WTC11 (cell line): ENCODE results near the gene MRPL23. TPM values are rescaled to one million over a fixed set of nuclear protein-coding genes. Genes with fewer than 3 reads are reported as not detected.
A peak's percentile ranks its signal among the peaks of the same experiment; 100 is the strongest.

Source experiments
- ATAC-seq: fragments of 200-7000 bp; cut with Tn5 transposase; 2 replicates; pipeline ENCODE4 v1.10.0; 2021; ENCODE audit warnings: mild to moderate bottlenecking, moderate library complexity
- CTCF ChIA-PET: fragments of 300-600 bp; sonication (Branson Sonifier 250); formaldehyde crosslinking; loops from one replicate; lab custom pipeline; 2021; ENCODE audit warnings: antibody characterized with exemption; lab: Charles Lee
- POLR2A ChIA-PET: fragments of 350-600 bp; sonication (Branson Sonifier 250); formaldehyde crosslinking; loops from one replicate; lab custom pipeline; 2021; ENCODE audit warnings: antibody characterized with exemption; lab: Charles Lee
- DNase-seq: peaks from one replicate; pipeline ENCODE4 v3.0.0; 2021; ENCODE audit warnings: low spot score
- H3K27ac Mint-ChIP-seq: 2 replicates; pipeline ENCODE4 v1.8.0; 2021; ENCODE audit warnings: mixed read lengths
- H3K27me3 Mint-ChIP-seq: 2 replicates; pipeline ENCODE4 v1.8.0; 2021; ENCODE audit warnings: low read depth, mild to moderate bottlenecking, moderate library complexity, mixed read lengths
- H3K36me3 Mint-ChIP-seq: 2 replicates; pipeline ENCODE4 v1.8.0; 2021; ENCODE audit warnings: mixed read lengths
- H3K4me1 Mint-ChIP-seq: 2 replicates; pipeline ENCODE4 v1.8.0; 2022; ENCODE audit warnings: mixed read lengths
- H3K4me3 Mint-ChIP-seq: 2 replicates; pipeline ENCODE4 v1.8.0; 2021; ENCODE audit warnings: mild to moderate bottlenecking, moderate library complexity, mixed read lengths
- H3K9me3 Mint-ChIP-seq: 2 replicates; pipeline ENCODE4 v1.8.0; 2021; ENCODE audit warnings: mixed read lengths
- CBFB ChIP-seq: sonication (generic); formaldehyde crosslinking; IDR thresholded peaks from 2 replicates; pipeline ENCODE4 v1.8.1; 2022; ENCODE audit warnings: mild to moderate bottlenecking, low read depth, missing genetic modification reagents
- CREB1 ChIP-seq: sonication (generic); formaldehyde crosslinking; IDR thresholded peaks from 2 replicates; pipeline ENCODE4 v1.8.0; 2023; ENCODE audit warnings: mild to moderate bottlenecking, missing genetic modification reagents
- CREM ChIP-seq: sonication (generic); formaldehyde crosslinking; IDR thresholded peaks from 2 replicates; pipeline ENCODE4 v1.8.1; 2022; ENCODE audit warnings: mild to moderate bottlenecking, missing genetic modification reagents, moderate library complexity
- ELF4 ChIP-seq: sonication (generic); formaldehyde crosslinking; IDR thresholded peaks from 2 replicates; pipeline ENCODE4 v1.8.1; 2022; ENCODE audit warnings: low read depth, mild to moderate bottlenecking, moderate library complexity, missing genetic modification reagents
- FOXK1 ChIP-seq: sonication (generic); formaldehyde crosslinking; IDR thresholded peaks from 2 replicates; pipeline ENCODE4 v1.8.0; 2022; ENCODE audit warnings: mild to moderate bottlenecking, moderate library complexity, missing genetic modification reagents
- FOXP4 ChIP-seq: sonication (generic); formaldehyde crosslinking; IDR thresholded peaks from 2 replicates; pipeline ENCODE4 v1.8.0; 2022; ENCODE audit warnings: mild to moderate bottlenecking, missing genetic modification reagents
- GRHL2 ChIP-seq: fragments of 250-450 bp; sonication (Bioruptor Pico); IDR thresholded peaks from 2 replicates; pipeline ENCODE4 v1.8.0; 2022; ENCODE audit warnings: mild to moderate bottlenecking, moderate library complexity; ENCODE audit not compliant: insufficient replicate concordance, severe bottlenecking
- IRF2 ChIP-seq: sonication (generic); formaldehyde crosslinking; IDR thresholded peaks from 2 replicates; pipeline ENCODE4 v1.8.0; 2022; ENCODE audit warnings: low read depth, missing genetic modification reagents, borderline replicate concordance
- JAZF1 ChIP-seq: fragments of 250-450 bp; sonication (Bioruptor Pico); IDR thresholded peaks from 2 replicates; pipeline ENCODE4 v1.9.0; 2021; ENCODE audit warnings: moderate library complexity, mild to moderate bottlenecking, inconsistent platforms
- KAT7 ChIP-seq: sonication (generic); formaldehyde crosslinking; IDR thresholded peaks from 2 replicates; pipeline ENCODE4 v1.8.1; 2023; ENCODE audit warnings: missing genetic modification reagents, mild to moderate bottlenecking, borderline replicate concordance
- NR2C2 ChIP-seq: sonication (generic); formaldehyde crosslinking; IDR thresholded peaks from 2 replicates; pipeline ENCODE4 v1.8.0; 2022; ENCODE audit warnings: mild to moderate bottlenecking, missing genetic modification reagents
- RORB ChIP-seq: fragments of 250-450 bp; sonication (Bioruptor Pico); IDR thresholded peaks from 2 replicates; pipeline ENCODE4 v1.9.0; 2021; ENCODE audit warnings: mild to moderate bottlenecking
- ZNF121 ChIP-seq: sonication (generic); formaldehyde crosslinking; IDR thresholded peaks from 2 replicates; pipeline ENCODE4 v1.8.0; 2023; ENCODE audit warnings: missing genetic modification reagents
- ZNF423 ChIP-seq: fragments of 250-450 bp; sonication (Bioruptor Pico); IDR thresholded peaks from 2 replicates; pipeline ENCODE4 v2.1.2; 2022; ENCODE audit warnings: mild to moderate bottlenecking, moderate library complexity
- ZNF425 ChIP-seq: fragments of 250-450 bp; sonication (Bioruptor Pico); conservative IDR thresholded peaks from 2 replicates; pipeline ENCODE4 v1.9.0; 2021; ENCODE audit warnings: mild to moderate bottlenecking
- total RNA-seq: library from RNA; stranded (reverse); gene quantifications from 3 replicates; pipeline ENCODE4 v1.2.3, GENCODE V29; 2021

The MRPL23 gene
- total RNA-seq, 1 experiment from 2014 or later, result 73.0 TPM

GRCh38 chr11:1932681-1933080 lies 14.5 kb upstream of the MRPL23 start (continued):
- TF ChIP-seq GRHL2 (CRISPR knock-in tag) (no peak), FOXP4 (no peak), CREM (CRISPR knock-in tag) (no peak), FOXK1 (CRISPR knock-in tag) (no peak), CREB1 (CRISPR knock-in tag) (no peak), JAZF1 (no peak)

GRCh38 chr11:1933416-1934334 lies 13.5 kb upstream of the MRPL23 start:
- ChIA-PET POLR2A (interaction anchor here (0.6 kb wide), 1 partner anchor 347 kb away, joined by 10 read pairs; no protein-coding TSS in a partner anchor), CTCF (interaction anchor here (0.7 to 1.4 kb wide), 4 partner anchors 27 to 218 kb away, joined by 3 to 5 read pairs (median 4); no protein-coding TSS in a partner anchor)
- no peak overlapping the region for H3K27ac Mint-ChIP-seq
- no peaks in the 10 kb centered on the region for H3K9me3 Mint-ChIP-seq
- no peaks in the 10 kb centered on the region; the same call in 1 of the 2 replicates for H3K27me3 Mint-ChIP-seq
- DNase-seq (no peak), ATAC-seq (no peak)
- TF ChIP-seq NR2C2 (CRISPR knock-in tag), result 0 out of 2 replicates have a peak, but pooled peaks have one; percentile 41
- no peak for TF ChIP-seq ELF4
- no peak for TF ChIP-seq CBFB (CRISPR knock-in tag)
- TF ChIP-seq KAT7, result no peak
- H3K4me3 Mint-ChIP-seq, result no peak overlapping the region
- H3K36me3 Mint-ChIP-seq, result no peaks in the 10 kb centered on the region
- H3K4me1 Mint-ChIP-seq, result no peaks in the 10 kb centered on the region

- POLR2A ChIA-PET, result no interaction called here
- TF ChIP-seq ZNF121 (CRISPR knock-in tag) (no peak), IRF2 (CRISPR knock-in tag) (no peak), ZNF423 (CRISPR knock-in tag) (no peak)
- H3K4me1 Mint-ChIP-seq, result no peaks in the 10 kb centered on the region
- H3K27ac Mint-ChIP-seq, result no peak overlapping the region
- H3K27me3 Mint-ChIP-seq, result no peaks in the 10 kb centered on the region; the same call in 1 of the 2 replicates
- no peaks in the 10 kb centered on the region for H3K9me3 Mint-ChIP-seq
- no peak for DNase-seq
- no peaks in the 10 kb centered on the region for H3K36me3 Mint-ChIP-seq
- CTCF ChIA-PET, result interaction anchor here (0.7 to 1.7 kb wide), 6 partner anchors 28 to 222 kb away, joined by 3 to 7 read pairs (median 4); no protein-coding TSS in a partner anchor
- no peak overlapping the region for H3K4me3 Mint-ChIP-seq
- ATAC-seq, result no peak
Measured at GRCh38 chr11:1934335-1935155, 12.6 kb upstream of the MRPL23 start.

- no peaks in the 10 kb centered on the region for H3K9me3 Mint-ChIP-seq
- TF ChIP-seq RORB (CRISPR knock-in tag) (no peak), ZNF425 (CRISPR knock-in tag) (no peak)
- TF ChIP-seq, all 79 proteins: peak for 0
- no peak for DNase-seq
- H3K27ac Mint-ChIP-seq, result no peak overlapping the region
- no peak for ATAC-seq
- CTCF ChIA-PET, result interaction anchor here (1.3 to 1.7 kb wide), 4 partner anchors 13 to 221 kb away, joined by 4 to 7 read pairs (median 6); partner anchors contain the start of gene MRPL23
- POLR2A ChIA-PET, result no interaction called here
- H3K27me3 Mint-ChIP-seq, result no peaks in the 10 kb centered on the region; the same call in 1 of the 2 replicates
- H3K4me3 Mint-ChIP-seq, result no peak overlapping the region
- H3K36me3 Mint-ChIP-seq, result no peaks in the 10 kb centered on the region
- no peaks in the 10 kb centered on the region for H3K4me1 Mint-ChIP-seq
Measured at GRCh38 chr11:1935156-1936071, 11.7 kb upstream of the MRPL23 start.
